Measurements from ENCODE around the gene ETV3. TPM values are rescaled to one million over a fixed set of nuclear protein-coding genes. Genes with fewer than 3 reads are reported as not detected.

Gene ETV3
- total and polyA plus RNA-seq, 10 of the 15 experiments (the other 5 are each of a cell fraction or from before 2014, with no cell fraction given) = 1.7 to 13.8 (median 7.2) TPM

DNA sequence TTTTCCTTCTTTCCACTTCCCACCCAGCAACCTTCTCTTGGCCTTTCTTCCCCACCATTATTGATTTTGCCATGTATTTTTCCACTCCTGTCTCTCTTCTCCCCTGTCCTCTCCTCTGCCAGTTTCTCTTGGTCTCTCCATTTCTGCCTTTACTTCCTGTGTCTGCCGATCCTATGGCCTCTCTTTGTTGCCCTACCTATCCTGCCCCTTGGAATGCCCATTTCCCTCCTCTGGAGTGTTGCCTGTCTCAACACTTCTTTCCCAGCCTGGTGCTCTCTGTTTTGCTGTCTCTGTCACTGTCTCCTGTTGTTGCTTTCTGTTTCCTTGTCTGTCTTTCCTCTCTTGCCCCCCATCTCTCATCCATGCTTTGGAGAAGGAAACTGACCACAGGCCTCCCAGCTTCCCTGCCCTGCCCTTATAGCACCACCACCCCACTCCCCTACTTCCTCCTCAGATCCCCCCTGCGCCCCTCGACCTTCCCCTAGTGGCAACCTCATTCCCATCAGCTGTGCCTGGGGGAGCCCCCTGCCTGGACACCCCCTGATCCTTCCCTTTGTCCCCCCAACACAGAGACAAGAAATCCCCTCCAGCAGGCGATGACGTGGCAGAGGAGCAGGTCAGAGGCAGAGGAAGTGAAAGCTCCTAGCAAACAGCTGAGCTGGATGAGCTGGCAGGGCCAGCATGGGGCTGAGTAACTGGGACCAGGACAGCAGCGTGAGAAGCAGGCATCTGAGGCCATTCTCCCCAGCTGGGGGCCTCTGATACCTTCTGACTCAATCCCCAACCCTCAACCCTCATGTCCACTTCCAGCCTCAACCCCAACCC is 32.0 kb downstream of the ETV3 start:
- Histone ChIP-seq H3K79me2 (ENCODE audit: control insufficient read depth, insufficient read depth, low read length) (no peaks in the 10 kb centered on the region), H3K27ac (ENCODE audit: control insufficient read depth, insufficient read depth) (peak overlapping the region; percentile 55), H3K4me1 (ENCODE audit: control insufficient read depth, insufficient read depth, low read length) (peaks cover 18% of the 10 kb centered on the region), H3K27me3 (replicated peaks in 1 of 2; ENCODE audit: control insufficient read depth in 2 of 2, insufficient read depth in 2 of 2, low read length in 1 of 2) (no peaks in the 10 kb centered on the region; a peak in 1 of 4 replicates), H3K4me2 (ENCODE audit: control insufficient read depth, insufficient read depth) (peak overlapping the region; percentile 71), H3K9me3 (replicated peaks; ENCODE audit: control insufficient read depth, insufficient read depth, low read length) (no peaks in the 10 kb centered on the region), H4K20me1 (ENCODE audit: control insufficient read depth, insufficient read depth) (no peaks in the 10 kb centered on the region), H3K36me3 (ENCODE audit: control insufficient read depth in 2 of 2, insufficient read depth in 2 of 2, low read length in 1 of 2) (no peaks in the 10 kb centered on the region), H3K9ac (ENCODE audit: control insufficient read depth, insufficient read depth, low read length) (no peak overlapping the region), H3K4me3 (no peak overlapping the region), H2AFZ (ENCODE audit: control insufficient read depth, low read depth, low read length) (peak overlapping the region; percentile 44)
- RAD21 ChIA-PET (ENCODE audit: unreplicated experiment) = interaction anchor here (0.9 to 2.0 kb wide), 12 partner anchors 10 to 268 kb away, joined by 3 to 14 read pairs (median 4); no protein-coding TSS in a partner anchor
- CTCF ChIA-PET = interaction anchor here (1.2 to 3.1 kb wide), 3 partner anchors 16 to 216 kb away, joined by 3 to 21 read pairs (median 13); no protein-coding TSS in a partner anchor
- intact Hi-C loops (cut with micrococcal nuclease; ENCODE audit: unreplicated experiment) (no loop called here), in situ Hi-C loops (cut with MboI) (no loop called here)
- POLR2A ChIA-PET = interaction anchor here (0.6 to 2.0 kb wide), 6 partner anchors 10 to 61 kb away, joined by 3 to 12 read pairs (median 6); partner anchors contain the start of gene ETV3
- peak; percentile 38 for FAIRE-seq
- peak; percentile 41 for DNase-seq (ENCODE audit: low read depth, low spot score)
- ATAC-seq = peak; percentile 97
- SMC1A ChIA-PET (ENCODE audit: uncharacterized antibody, unreplicated experiment) = interaction anchor here (0.7 to 3.3 kb wide), 7 partner anchors 16 to 66 kb away, joined by 3 to 17 read pairs (median 3); no protein-coding TSS in a partner anchor
- WGBS (ENCODE audit: insufficient coverage, insufficient replicate concordance, low lambda C conversion rate, missing lambda C conversion rate) = 0% methylated on average over 6 of the region's 6 CpGs
- BruUV-seq (replicated peaks) = no TSS peak
- TF ChIP-seq, protein P1, sequence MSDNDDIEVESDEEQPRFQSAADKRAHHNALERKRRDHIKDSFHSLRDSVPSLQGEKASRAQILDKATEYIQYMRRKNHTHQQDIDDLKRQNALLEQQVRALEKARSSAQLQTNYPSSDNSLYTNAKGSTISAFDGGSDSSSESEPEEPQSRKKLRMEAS (IDR thresholded peaks at IDR 0.05; ENCODE audit: low read depth, low read length) = no peak
- TF ChIP-seq SUZ12 (IDR thresholded peaks at IDR 0.05; ENCODE audit: unreplicated experiment) (no peak), MXI1 (IDR thresholded peaks at IDR 0.05; ENCODE audit: low read depth, low read length) (no peak), TCF3 (IDR thresholded peaks at IDR 0.05; ENCODE audit: borderline replicate concordance, insufficient read depth, low read depth, low read length) (peak; percentile 64; the same call in 1 of the 2 replicates), MEF2A (IDR thresholded peaks at IDR 0.05; ENCODE audit: insufficient read depth, low read depth, low read length) (peak; percentile 40; the same call in 1 of the 2 replicates), FOS (IDR thresholded peaks at IDR 0.05; ENCODE audit: borderline replicate concordance, extremely low read depth, insufficient read length) (no peak), NR2C2 (IDR thresholded peaks at IDR 0.05; ENCODE audit: borderline replicate concordance, control insufficient read depth, insufficient read length, low read depth) (no peak), HDAC2 (IDR thresholded peaks at IDR 0.05) (no peak), SRF (IDR thresholded peaks at IDR 0.05; ENCODE audit: low read depth in 2 of 2, low read length in 2 of 2) (0 out of 4 replicates have a peak, but pooled peaks of 1 of the 2 experiments have one; percentile 30), PAX8 (IDR thresholded peaks at IDR 0.05) (no peak), SIN3A (IDR thresholded peaks at IDR 0.05; ENCODE audit: low read depth, low read length) (0 out of 2 replicates have a peak, but pooled peaks have one; percentile 43), HDGF (IDR thresholded peaks at IDR 0.05) (peak; percentile 94), MTA2 (IDR thresholded peaks at IDR 0.05; ENCODE audit: low read depth) (peak; percentile 79), SMAD5 (IDR thresholded peaks at IDR 0.05; ENCODE audit: low read depth) (no peak), ZZZ3 (IDR thresholded peaks at IDR 0.05; ENCODE audit: control insufficient read depth, insufficient read length, low read depth) (no peak)
- TF ChIP-seq, protein P2, sequence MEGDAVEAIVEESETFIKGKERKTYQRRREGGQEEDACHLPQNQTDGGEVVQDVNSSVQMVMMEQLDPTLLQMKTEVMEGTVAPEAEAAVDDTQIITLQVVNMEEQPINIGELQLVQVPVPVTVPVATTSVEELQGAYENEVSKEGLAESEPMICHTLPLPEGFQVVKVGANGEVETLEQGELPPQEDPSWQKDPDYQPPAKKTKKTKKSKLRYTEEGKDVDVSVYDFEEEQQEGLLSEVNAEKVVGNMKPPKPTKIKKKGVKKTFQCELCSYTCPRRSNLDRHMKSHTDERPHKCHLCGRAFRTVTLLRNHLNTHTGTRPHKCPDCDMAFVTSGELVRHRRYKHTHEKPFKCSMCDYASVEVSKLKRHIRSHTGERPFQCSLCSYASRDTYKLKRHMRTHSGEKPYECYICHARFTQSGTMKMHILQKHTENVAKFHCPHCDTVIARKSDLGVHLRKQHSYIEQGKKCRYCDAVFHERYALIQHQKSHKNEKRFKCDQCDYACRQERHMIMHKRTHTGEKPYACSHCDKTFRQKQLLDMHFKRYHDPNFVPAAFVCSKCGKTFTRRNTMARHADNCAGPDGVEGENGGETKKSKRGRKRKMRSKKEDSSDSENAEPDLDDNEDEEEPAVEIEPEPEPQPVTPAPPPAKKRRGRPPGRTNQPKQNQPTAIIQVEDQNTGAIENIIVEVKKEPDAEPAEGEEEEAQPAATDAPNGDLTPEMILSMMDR (IDR thresholded peaks at IDR 0.05 in 2 of 3, conservative IDR thresholded peaks at IDR 0.05 in 1 of 3; ENCODE audit: control insufficient read depth in 2 of 3, extremely low read depth in 1 of 3, insufficient read depth in 1 of 3, low read depth in 3 of 3, low read length in 3 of 3) = no peak
- TF ChIP-seq, protein P3, sequence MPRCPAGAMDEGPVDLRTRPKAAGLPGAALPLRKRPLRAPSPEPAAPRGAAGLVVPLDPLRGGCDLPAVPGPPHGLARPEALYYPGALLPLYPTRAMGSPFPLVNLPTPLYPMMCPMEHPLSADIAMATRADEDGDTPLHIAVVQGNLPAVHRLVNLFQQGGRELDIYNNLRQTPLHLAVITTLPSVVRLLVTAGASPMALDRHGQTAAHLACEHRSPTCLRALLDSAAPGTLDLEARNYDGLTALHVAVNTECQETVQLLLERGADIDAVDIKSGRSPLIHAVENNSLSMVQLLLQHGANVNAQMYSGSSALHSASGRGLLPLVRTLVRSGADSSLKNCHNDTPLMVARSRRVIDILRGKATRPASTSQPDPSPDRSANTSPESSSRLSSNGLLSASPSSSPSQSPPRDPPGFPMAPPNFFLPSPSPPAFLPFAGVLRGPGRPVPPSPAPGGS (IDR thresholded peaks at IDR 0.05; ENCODE audit: borderline replicate concordance, insufficient read depth, low read depth, low read length, poor library complexity, severe bottlenecking) = peak; percentile 70
- TF ChIP-seq, protein P4, sequence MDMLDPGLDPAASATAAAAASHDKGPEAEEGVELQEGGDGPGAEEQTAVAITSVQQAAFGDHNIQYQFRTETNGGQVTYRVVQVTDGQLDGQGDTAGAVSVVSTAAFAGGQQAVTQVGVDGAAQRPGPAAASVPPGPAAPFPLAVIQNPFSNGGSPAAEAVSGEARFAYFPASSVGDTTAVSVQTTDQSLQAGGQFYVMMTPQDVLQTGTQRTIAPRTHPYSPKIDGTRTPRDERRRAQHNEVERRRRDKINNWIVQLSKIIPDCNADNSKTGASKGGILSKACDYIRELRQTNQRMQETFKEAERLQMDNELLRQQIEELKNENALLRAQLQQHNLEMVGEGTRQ (IDR thresholded peaks at IDR 0.05; ENCODE audit: borderline replicate concordance, low read depth, low read length) = no peak

Measured in GM12878 (cell line).